Measurements from ENCODE around the gene SH3BP4. TPM values are rescaled to one million over a fixed set of nuclear protein-coding genes. Genes with fewer than 3 reads are reported as not detected.

Gene SH3BP4
- total and polyA plus RNA-seq, 10 of the 15 experiments (the other 5 are each of a cell fraction or from before 2014, with no cell fraction given) = 0.03 to 0.36 TPM; not detected in 8

DNA sequence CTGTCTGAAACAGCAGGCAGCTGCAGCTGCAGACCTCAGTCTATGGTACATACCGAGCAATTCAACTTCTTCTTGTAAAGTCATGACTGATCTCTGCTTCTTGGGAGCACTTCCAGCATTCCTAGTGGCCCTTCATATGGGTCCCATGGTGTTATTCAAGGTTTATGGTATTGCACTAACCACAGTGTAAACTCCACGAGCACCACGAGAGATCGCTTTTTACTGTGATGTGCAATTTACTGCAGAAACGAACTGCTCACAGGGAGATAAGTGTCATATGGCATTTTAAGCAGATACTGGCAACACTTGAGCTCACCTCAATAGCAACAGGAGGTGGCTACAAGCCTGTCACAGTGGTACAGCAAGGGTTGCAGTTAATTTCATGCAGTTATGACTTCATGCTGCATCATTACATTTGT is 38.6 kb upstream of the SH3BP4 start:
- ChIA-PET POLR2A (no interaction called here), CTCF (no interaction called here), RAD21 (ENCODE audit: unreplicated experiment) (no interaction called here), SMC1A (ENCODE audit: uncharacterized antibody, unreplicated experiment) (no interaction called here)
- no peak overlapping the region for H3K9ac ChIP-seq (ENCODE audit: control insufficient read depth, insufficient read depth, low read length)
- no peaks in the 10 kb centered on the region for H3K36me3 ChIP-seq (ENCODE audit: control insufficient read depth in 2 of 2, insufficient read depth in 2 of 2, low read length in 1 of 2)
- DNase-seq (ENCODE audit: low read depth, low spot score) = no peak
- H3K4me3 ChIP-seq = no peak overlapping the region
- no TSS peak for BruUV-seq (replicated peaks)
- in situ Hi-C loops (cut with MboI) (no loop called here), intact Hi-C loops (cut with micrococcal nuclease; ENCODE audit: unreplicated experiment) (no loop called here)
- H3K27me3 ChIP-seq (replicated peaks in 1 of 2; ENCODE audit: control insufficient read depth in 2 of 2, insufficient read depth in 2 of 2, low read length in 1 of 2) = no peaks in the 10 kb centered on the region
- H3K9me3 ChIP-seq (replicated peaks; ENCODE audit: control insufficient read depth, insufficient read depth, low read length) = no peaks in the 10 kb centered on the region
- ATAC-seq = no peak
- no peaks in the 10 kb centered on the region for H3K4me1 ChIP-seq (ENCODE audit: control insufficient read depth, insufficient read depth, low read length)
- no peaks in the 10 kb centered on the region for H3K79me2 ChIP-seq (ENCODE audit: control insufficient read depth, insufficient read depth, low read length)
- H4K20me1 ChIP-seq (ENCODE audit: control insufficient read depth, insufficient read depth) = no peaks in the 10 kb centered on the region
- TF ChIP-seq BRCA1 (IDR thresholded peaks at IDR 0.05; ENCODE audit: low read depth, low read length) = no peak
- WGBS (ENCODE audit: insufficient coverage, insufficient replicate concordance, low lambda C conversion rate, missing lambda C conversion rate) = 14% methylated on average over 5 of the region's 5 CpGs
- no peak for FAIRE-seq
- no peak overlapping the region for H2AFZ ChIP-seq (ENCODE audit: control insufficient read depth, low read depth, low read length)
- H3K27ac ChIP-seq (ENCODE audit: control insufficient read depth, insufficient read depth) = no peak overlapping the region
- H3K4me2 ChIP-seq (ENCODE audit: control insufficient read depth, insufficient read depth) = no peak overlapping the region

DNA sequence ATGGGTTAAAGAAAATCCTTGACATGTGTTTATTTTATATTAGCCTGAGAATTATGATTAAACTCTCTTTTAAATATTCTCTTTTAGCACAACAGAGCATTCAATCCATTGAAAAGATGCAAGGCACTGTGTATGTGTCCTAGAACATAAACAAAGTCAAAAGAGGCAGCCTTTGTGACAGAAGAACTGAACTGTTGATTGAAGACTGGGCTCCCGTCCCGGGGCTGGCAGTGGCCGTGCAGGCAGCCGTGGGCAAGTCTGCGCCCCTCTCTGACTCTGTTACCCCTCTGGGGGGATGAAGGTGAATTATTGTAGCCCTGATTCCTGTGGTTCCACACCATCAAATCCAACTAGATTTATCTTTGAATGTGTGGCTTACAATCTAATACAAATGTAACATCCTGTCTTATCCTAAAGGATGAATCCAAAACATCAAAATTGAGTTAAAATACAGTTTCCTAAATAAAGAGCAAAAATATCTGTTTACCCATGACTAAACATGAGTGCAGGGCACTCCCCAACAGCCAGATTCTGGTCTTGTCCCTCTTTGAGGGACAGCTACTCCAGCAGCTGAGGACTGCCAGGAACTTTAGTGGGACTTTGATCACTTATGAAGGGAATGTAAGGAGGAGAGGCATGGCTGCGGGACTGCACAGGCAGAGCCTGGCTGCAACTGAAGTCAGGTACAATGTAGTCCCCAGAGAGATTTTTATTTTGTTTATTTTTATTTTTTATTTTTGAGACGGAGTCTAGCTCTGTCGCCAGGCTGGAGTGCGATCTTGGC is 37.3 kb upstream of the SH3BP4 start:
- CTCF ChIA-PET = interaction anchor here (0.7 kb wide), 1 partner anchor 11 kb away, joined by 4 read pairs; no protein-coding TSS in a partner anchor
- DNase-seq (ENCODE audit: low read depth, low spot score) (no peak), FAIRE-seq (no peak), ATAC-seq (no peak)
- H4K20me1 ChIP-seq (ENCODE audit: control insufficient read depth, insufficient read depth) = no peaks in the 10 kb centered on the region
- no peak overlapping the region for H3K9ac ChIP-seq (ENCODE audit: control insufficient read depth, insufficient read depth, low read length)
- no peaks in the 10 kb centered on the region for H3K27me3 ChIP-seq (replicated peaks in 1 of 2; ENCODE audit: control insufficient read depth in 2 of 2, insufficient read depth in 2 of 2, low read length in 1 of 2)
- H3K4me3 ChIP-seq = no peak overlapping the region
- no peaks in the 10 kb centered on the region; the same call in 2 of the 3 replicates for H3K9me3 ChIP-seq (replicated peaks; ENCODE audit: control insufficient read depth, insufficient read depth, low read length)
- H3K79me2 ChIP-seq (ENCODE audit: control insufficient read depth, insufficient read depth, low read length) = no peaks in the 10 kb centered on the region
- no peaks in the 10 kb centered on the region for H3K4me1 ChIP-seq (ENCODE audit: control insufficient read depth, insufficient read depth, low read length)
- BruUV-seq (replicated peaks) = no TSS peak
- H3K27ac ChIP-seq (ENCODE audit: control insufficient read depth, insufficient read depth) = no peak overlapping the region
- no peak overlapping the region for H3K4me2 ChIP-seq (ENCODE audit: control insufficient read depth, insufficient read depth)
- no peak overlapping the region for H2AFZ ChIP-seq (ENCODE audit: control insufficient read depth, low read depth, low read length)
- intact Hi-C loops (cut with micrococcal nuclease; ENCODE audit: unreplicated experiment) = no loop called here
- WGBS (ENCODE audit: insufficient coverage, insufficient replicate concordance, low lambda C conversion rate, missing lambda C conversion rate) = 58% methylated on average over 9 of the region's 9 CpGs
- RAD21 ChIA-PET (ENCODE audit: unreplicated experiment) = no interaction called here
- POLR2A ChIA-PET = no interaction called here
- in situ Hi-C loops (cut with MboI) = no loop called here
- H3K36me3 ChIP-seq (ENCODE audit: control insufficient read depth in 2 of 2, insufficient read depth in 2 of 2, low read length in 1 of 2) = no peaks in the 10 kb centered on the region
- SMC1A ChIA-PET (ENCODE audit: uncharacterized antibody, unreplicated experiment) = no interaction called here
- TF ChIP-seq NFXL1 (IDR thresholded peaks at IDR 0.05; ENCODE audit: borderline replicate concordance) (no peak), SMAD5 (IDR thresholded peaks at IDR 0.05; ENCODE audit: low read depth) (no peak), TBL1XR1 (IDR thresholded peaks at IDR 0.05; ENCODE audit: low read depth, low read length) (no peak), RFX5 (IDR thresholded peaks at IDR 0.05; ENCODE audit: low read depth, low read length) (no peak), RB1 (IDR thresholded peaks at IDR 0.05; ENCODE audit: borderline replicate concordance) (no peak), NRF1 (conservative IDR thresholded peaks at IDR 0.05; ENCODE audit: low read depth, low read length) (no peak), STAT3 (IDR thresholded peaks at IDR 0.05; ENCODE audit: low read depth, low read length) (no peak), POLR2AphosphoS2 (IDR thresholded peaks at IDR 0.05; ENCODE audit: low read depth, low read length) (no peak)
- TF ChIP-seq, protein P1, sequence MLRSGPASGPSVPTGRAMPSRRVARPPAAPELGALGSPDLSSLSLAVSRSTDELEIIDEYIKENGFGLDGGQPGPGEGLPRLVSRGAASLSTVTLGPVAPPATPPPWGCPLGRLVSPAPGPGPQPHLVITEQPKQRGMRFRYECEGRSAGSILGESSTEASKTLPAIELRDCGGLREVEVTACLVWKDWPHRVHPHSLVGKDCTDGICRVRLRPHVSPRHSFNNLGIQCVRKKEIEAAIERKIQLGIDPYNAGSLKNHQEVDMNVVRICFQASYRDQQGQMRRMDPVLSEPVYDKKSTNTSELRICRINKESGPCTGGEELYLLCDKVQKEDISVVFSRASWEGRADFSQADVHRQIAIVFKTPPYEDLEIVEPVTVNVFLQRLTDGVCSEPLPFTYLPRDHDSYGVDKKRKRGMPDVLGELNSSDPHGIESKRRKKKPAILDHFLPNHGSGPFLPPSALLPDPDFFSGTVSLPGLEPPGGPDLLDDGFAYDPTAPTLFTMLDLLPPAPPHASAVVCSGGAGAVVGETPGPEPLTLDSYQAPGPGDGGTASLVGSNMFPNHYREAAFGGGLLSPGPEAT (IDR thresholded peaks at IDR 0.05; ENCODE audit: low read depth) = no peak
- TF ChIP-seq, protein P2, sequence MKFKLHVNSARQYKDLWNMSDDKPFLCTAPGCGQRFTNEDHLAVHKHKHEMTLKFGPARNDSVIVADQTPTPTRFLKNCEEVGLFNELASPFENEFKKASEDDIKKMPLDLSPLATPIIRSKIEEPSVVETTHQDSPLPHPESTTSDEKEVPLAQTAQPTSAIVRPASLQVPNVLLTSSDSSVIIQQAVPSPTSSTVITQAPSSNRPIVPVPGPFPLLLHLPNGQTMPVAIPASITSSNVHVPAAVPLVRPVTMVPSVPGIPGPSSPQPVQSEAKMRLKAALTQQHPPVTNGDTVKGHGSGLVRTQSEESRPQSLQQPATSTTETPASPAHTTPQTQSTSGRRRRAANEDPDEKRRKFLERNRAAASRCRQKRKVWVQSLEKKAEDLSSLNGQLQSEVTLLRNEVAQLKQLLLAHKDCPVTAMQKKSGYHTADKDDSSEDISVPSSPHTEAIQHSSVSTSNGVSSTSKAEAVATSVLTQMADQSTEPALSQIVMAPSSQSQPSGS (IDR thresholded peaks at IDR 0.05; ENCODE audit: low read length) = no peak
- TF ChIP-seq, protein P3, sequence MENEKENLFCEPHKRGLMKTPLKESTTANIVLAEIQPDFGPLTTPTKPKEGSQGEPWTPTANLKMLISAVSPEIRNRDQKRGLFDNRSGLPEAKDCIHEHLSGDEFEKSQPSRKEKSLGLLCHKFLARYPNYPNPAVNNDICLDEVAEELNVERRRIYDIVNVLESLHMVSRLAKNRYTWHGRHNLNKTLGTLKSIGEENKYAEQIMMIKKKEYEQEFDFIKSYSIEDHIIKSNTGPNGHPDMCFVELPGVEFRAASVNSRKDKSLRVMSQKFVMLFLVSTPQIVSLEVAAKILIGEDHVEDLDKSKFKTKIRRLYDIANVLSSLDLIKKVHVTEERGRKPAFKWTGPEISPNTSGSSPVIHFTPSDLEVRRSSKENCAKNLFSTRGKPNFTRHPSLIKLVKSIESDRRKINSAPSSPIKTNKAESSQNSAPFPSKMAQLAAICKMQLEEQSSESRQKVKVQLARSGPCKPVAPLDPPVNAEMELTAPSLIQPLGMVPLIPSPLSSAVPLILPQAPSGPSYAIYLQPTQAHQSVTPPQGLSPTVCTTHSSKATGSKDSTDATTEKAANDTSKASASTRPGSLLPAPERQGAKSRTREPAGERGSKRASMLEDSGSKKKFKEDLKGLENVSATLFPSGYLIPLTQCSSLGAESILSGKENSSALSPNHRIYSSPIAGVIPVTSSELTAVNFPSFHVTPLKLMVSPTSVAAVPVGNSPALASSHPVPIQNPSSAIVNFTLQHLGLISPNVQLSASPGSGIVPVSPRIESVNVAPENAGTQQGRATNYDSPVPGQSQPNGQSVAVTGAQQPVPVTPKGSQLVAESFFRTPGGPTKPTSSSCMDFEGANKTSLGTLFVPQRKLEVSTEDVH (IDR thresholded peaks at IDR 0.05; ENCODE audit: low read depth, partially characterized antibody) = no peak

Measured in GM12878 (cell line).